Measurements from ENCODE around the gene CPVL.

CPVL gene

DNA sequence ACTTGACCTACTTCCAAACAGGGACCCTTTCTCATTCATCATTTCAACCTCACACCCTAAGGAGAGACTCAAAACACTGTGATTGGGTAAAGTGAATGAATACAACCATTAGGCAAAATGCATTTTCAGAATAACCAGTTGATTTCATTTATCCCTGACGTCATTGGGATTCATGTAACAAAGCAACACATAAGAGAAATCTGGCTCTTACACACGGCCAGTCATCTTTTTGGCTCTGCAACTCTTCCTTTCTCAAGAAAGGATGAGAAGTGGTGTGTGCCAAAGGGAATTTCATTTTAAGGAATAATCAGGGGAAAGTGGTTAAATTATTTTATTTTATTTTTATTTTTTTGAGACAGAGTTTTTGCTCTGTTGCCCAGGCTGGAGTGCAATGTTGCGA lies 83.1 kb downstream of the CPVL start:
- TF ChIP-seq POLR2AphosphoS5 (IDR thresholded peaks at IDR 0.05; ENCODE audit: low read depth, low read length) (no peak), POLR2A (IDR thresholded peaks at IDR 0.05; ENCODE audit: low read depth, low read length) (no peak), TAF1 (IDR thresholded peaks at IDR 0.05; ENCODE audit: borderline replicate concordance, low read depth, low read length) (no peak)
- FAIRE-seq (no peak), DNase-seq (ENCODE audit: insufficient read length) (no peak)

DNA sequence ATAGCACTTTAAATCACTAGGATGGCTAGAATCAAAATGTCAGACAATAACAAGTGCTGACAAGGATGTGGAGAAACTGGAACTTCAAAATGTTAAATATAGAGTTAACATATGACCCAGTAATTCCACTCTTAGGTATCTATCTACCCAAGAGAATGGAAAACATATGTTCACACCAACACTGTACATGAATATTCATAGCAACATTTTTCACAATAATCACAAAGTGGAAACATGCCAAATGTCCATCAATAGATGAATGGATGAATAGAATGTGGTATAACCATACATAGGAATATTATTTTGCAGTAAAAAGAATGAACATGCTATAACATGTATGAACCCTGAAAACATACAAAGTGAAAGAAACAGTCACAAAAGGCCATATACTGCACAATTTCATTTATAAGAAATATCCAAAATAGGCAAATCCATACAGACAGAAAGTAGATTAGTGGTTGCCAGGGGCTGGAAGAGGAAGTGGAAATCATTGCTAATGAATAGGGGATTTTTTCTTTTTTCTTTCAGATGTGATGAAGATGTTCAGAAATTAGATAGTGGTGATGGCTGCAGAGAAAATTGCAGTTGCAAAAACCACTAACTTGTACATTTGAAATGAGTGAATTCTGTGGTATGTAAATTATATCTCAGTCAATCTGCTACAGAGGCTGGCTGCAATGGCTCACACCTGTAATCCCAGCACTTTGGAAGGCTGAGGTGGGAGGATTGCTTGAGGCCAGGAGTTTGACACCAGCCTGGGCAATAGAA lies 93.0 kb downstream of the CPVL start:
- TF ChIP-seq POLR2A (IDR thresholded peaks at IDR 0.05; ENCODE audit: low read depth, low read length) (no peak), TAF1 (IDR thresholded peaks at IDR 0.05; ENCODE audit: borderline replicate concordance, low read depth, low read length) (no peak), POLR2AphosphoS5 (IDR thresholded peaks at IDR 0.05; ENCODE audit: low read depth, low read length) (no peak)
- FAIRE-seq = no peak
- DNase-seq (ENCODE audit: insufficient read length) = no peak

DNA sequence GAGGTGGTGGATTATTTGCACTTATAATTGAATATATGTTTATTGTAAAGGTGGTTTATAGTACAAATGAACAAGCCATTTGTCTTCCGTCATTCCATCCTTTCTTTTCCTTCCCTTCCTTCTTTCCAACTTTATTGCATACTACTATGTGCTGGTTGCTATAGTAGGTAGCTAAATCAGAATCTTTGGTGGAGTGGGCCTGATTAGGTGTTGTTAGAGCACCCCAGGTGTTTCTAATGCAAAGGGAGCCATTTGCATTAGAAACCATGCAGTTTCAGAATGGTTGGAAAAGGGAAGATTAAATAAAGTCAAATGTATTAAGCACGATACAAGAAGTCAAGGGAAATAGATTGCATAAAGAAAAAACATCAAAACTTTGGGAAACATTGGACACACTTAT lies 99.4 kb downstream of the CPVL start:
- TF ChIP-seq POLR2AphosphoS5 (IDR thresholded peaks at IDR 0.05; ENCODE audit: low read depth, low read length) = no peak
- no peak for TF ChIP-seq TAF1 (IDR thresholded peaks at IDR 0.05; ENCODE audit: borderline replicate concordance, low read depth, low read length)
- no peak for TF ChIP-seq POLR2A (IDR thresholded peaks at IDR 0.05; ENCODE audit: low read depth, low read length)
- DNase-seq (ENCODE audit: insufficient read length) = no peak
- no peak for FAIRE-seq

DNA sequence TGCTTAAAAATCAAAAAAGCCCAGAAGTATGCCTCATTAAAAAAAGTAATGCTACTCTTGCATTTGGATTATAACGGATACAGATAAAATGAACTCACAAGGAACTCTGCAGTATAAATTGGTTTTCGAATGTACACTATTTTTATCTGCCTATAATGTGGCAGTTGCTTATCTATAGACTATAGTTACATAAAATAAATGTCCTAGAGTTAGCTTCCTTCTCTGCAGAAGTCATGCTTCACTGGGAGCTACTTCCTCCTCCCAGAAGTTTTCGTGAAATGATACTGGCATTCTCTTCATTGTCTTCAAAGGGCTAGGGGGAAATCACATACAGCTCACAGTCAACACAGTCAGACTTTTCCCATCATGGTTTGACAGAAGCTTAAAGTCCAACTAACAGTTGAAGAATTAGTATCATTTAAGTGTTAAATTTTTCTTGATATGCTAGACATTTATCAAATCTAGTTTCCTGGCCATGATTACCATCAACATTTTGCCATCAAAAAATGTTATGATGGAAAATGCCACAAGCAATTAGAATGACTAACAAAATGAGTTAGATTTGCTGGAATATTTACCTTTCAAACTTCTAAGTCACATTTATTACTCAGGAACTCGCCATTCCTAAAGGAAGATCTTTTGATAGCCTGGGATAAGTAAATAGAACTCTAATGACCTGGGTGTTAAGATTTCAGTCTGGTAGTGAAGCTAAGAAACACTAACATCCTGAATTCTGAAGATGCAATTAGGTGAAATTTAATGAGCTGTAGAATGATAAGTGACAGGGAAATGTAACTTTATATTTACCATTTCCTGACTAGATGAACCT lies 100.9 kb downstream of the CPVL start:
- FAIRE-seq = no peak
- TF ChIP-seq POLR2A (IDR thresholded peaks at IDR 0.05; ENCODE audit: low read depth, low read length) (no peak), POLR2AphosphoS5 (IDR thresholded peaks at IDR 0.05; ENCODE audit: low read depth, low read length) (no peak), TAF1 (IDR thresholded peaks at IDR 0.05; ENCODE audit: borderline replicate concordance, low read depth, low read length) (no peak)

GRCh38 chr7:29044554-29044953 lies 101.8 kb downstream of the CPVL start:
- TF ChIP-seq POLR2AphosphoS5 (IDR thresholded peaks at IDR 0.05; ENCODE audit: low read depth, low read length) = no peak
- no peak for TF ChIP-seq TAF1 (IDR thresholded peaks at IDR 0.05; ENCODE audit: borderline replicate concordance, low read depth, low read length)
- DNase-seq (ENCODE audit: insufficient read length) (no peak), FAIRE-seq (no peak)

More for the DNA sequence above, 100.9 kb downstream of the CPVL start:
- no peak for DNase-seq (ENCODE audit: insufficient read length)

DNA sequence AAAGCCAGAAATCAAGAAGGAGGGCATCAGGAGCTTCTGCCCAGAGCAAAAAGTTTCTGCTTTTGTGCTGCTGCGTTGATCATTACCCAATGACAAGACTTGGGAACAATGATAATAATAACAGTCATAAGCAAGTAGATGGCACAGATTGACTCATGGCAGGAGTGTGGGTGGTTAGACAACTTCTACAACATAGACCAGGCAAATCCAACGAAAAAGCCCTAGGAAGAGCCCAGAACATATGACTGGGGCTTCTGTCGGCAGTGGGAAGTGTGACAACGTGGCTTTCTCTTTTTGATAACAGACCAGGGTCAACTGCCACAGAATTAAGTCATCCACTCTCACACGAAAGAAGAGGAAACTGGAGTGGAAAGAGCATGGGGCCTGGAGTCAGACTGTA lies 102.8 kb downstream of the CPVL start:
- TF ChIP-seq TAF1 (IDR thresholded peaks at IDR 0.05; ENCODE audit: borderline replicate concordance, low read depth, low read length) = no peak
- TF ChIP-seq POLR2A (IDR thresholded peaks at IDR 0.05; ENCODE audit: low read depth, low read length) = no peak
- TF ChIP-seq POLR2AphosphoS5 (IDR thresholded peaks at IDR 0.05; ENCODE audit: low read depth, low read length) = no peak
- FAIRE-seq (no peak), DNase-seq (ENCODE audit: insufficient read length) (no peak)

- DNase-seq (ENCODE audit: insufficient read length) (no peak), FAIRE-seq (no peak)
- TF ChIP-seq TAF1 (IDR thresholded peaks at IDR 0.05; ENCODE audit: borderline replicate concordance, low read depth, low read length) = no peak
- TF ChIP-seq POLR2A (IDR thresholded peaks at IDR 0.05; ENCODE audit: low read depth, low read length) = no peak
- no peak for TF ChIP-seq POLR2AphosphoS5 (IDR thresholded peaks at IDR 0.05; ENCODE audit: low read depth, low read length)
Observed at GRCh38 chr7:29042824-29043231, 103.5 kb downstream of the CPVL start.

DNA sequence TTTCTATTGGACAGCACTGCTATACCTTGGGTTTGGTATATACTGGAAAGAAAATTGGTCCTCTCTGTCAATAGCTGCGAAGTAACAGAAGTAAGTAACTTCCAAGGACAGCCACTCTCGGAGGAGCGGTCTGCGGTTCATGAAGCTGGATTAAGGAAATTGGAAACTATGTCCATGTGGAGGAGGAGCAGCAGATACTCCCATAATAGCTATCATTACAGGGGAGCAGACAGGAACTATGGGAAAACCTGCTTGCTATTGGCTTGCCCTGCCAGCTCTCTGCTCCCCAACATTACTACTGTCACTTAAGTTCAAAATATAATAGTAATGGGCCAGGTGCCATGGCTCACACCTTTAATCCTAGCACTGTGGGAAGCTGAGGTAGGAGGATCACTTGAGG lies 104.3 kb downstream of the CPVL start:
- TF ChIP-seq POLR2A (IDR thresholded peaks at IDR 0.05; ENCODE audit: low read depth, low read length) = no peak
- FAIRE-seq (no peak), DNase-seq (ENCODE audit: insufficient read length) (no peak)

GRCh38 chr7:29040579-29040925 lies 105.8 kb downstream of the CPVL start:
- no peak for FAIRE-seq

DNA sequence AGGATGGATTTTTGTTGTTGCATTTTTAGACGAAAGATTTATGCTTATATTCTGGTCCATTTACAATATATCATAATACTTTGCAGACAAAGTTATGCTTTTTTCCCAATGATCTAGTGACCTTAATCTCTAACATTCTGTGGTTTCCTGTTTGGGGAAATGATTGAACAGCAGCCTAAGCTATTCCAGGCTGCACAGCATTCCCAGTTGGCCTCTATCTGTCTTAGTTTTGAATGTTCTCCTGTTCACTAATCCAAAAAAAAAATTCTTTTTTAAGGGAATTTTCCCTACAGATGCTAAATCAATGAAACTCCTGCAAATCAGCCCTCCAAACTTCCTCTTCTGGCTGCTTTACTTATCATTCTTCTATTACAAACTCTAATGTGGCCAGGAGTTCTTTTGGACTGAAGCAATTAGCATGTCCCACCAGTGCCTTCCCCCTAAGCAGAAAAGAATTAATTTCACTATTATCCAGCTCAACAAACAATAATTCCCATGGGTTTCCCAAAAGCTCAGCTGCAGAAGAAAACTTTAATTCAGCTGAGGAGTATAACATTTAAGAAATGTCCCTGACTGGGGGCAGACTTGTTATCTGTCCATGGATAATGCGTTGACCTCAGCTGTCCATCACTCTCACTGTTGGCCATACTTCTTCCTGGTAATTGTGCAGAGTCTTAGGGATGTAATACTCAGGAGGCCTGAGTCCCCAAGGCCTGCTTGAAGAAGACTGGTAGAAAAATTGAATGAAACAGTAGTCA lies 106.3 kb downstream of the CPVL start:
- no peak for DNase-seq (ENCODE audit: insufficient read length)
- TF ChIP-seq TAF1 (IDR thresholded peaks at IDR 0.05; ENCODE audit: borderline replicate concordance, low read depth, low read length) (no peak), POLR2AphosphoS5 (IDR thresholded peaks at IDR 0.05; ENCODE audit: low read depth, low read length) (no peak), POLR2A (IDR thresholded peaks at IDR 0.05; ENCODE audit: low read depth, low read length) (no peak)
- no peak for FAIRE-seq

More at GRCh38 chr7:29040579-29040925, 105.8 kb downstream of the CPVL start:
- DNase-seq (ENCODE audit: insufficient read length) = no peak
- no peak for TF ChIP-seq TAF1 (IDR thresholded peaks at IDR 0.05; ENCODE audit: borderline replicate concordance, low read depth, low read length)
- TF ChIP-seq POLR2A (IDR thresholded peaks at IDR 0.05; ENCODE audit: low read depth, low read length) = no peak
- no peak for TF ChIP-seq POLR2AphosphoS5 (IDR thresholded peaks at IDR 0.05; ENCODE audit: low read depth, low read length)

DNA sequence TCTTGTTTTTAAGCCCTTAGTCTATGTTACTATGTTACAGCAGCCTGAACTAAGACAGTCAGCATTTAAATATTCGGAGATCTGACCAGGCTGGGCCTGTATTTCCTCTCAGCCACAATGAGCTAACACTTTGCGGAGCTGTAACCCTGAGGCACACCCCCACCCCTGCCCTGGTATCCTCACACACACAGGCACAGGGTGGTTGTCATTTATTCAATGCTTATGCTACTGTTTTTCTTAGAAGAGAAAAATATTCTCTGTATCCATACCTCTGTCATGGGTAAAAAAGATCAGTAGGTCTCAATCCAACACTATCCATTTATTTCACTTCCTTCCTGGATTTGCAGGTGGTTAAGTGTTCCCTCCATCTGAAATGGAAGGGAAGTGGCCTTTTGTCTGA lies 107.9 kb downstream of the CPVL start:
- DNase-seq (ENCODE audit: insufficient read length) (no peak), FAIRE-seq (no peak)
- TF ChIP-seq TAF1 (IDR thresholded peaks at IDR 0.05; ENCODE audit: borderline replicate concordance, low read depth, low read length) = no peak
- no peak for TF ChIP-seq POLR2AphosphoS5 (IDR thresholded peaks at IDR 0.05; ENCODE audit: low read depth, low read length)
- no peak for TF ChIP-seq POLR2A (IDR thresholded peaks at IDR 0.05; ENCODE audit: low read depth, low read length)

All from GM12892 (cell line).